ENCODE measurements around the gene EYA2.
A peak's percentile ranks its signal among the peaks of the same experiment; 100 is the strongest.

EYA2 gene

GRCh38 chr20:46933150-46933549 lies 38.5 kb downstream of the EYA2 start:
- no peak for DNase-seq

- no peak for DNase-seq
Measured at GRCh38 chr20:46934746-46935287, 40.2 kb downstream of the EYA2 start.

- no peak for DNase-seq
Measured at GRCh38 chr20:46935394-46936017, 40.9 kb downstream of the EYA2 start.

- DNase-seq = no peak
Measured at GRCh38 chr20:46936415-46937156, 41.9 kb downstream of the EYA2 start.

GRCh38 chr20:46937157-46937523 lies 42.5 kb downstream of the EYA2 start:
- no peak for DNase-seq

GRCh38 chr20:46937533-46938226 lies 43.0 kb downstream of the EYA2 start:
- DNase-seq = no peak

GRCh38 chr20:46938434-46938833 lies 43.8 kb downstream of the EYA2 start:
- no peak for DNase-seq

GRCh38 chr20:46939031-46939965 lies 44.7 kb downstream of the EYA2 start:
- no peak for DNase-seq

GRCh38 chr20:46940616-46941015 lies 46.0 kb downstream of the EYA2 start:
- DNase-seq = no peak

GRCh38 chr20:46941404-46941803 lies 46.8 kb downstream of the EYA2 start:
- DNase-seq = no peak

- DNase-seq = no peak
Measured at GRCh38 chr20:46943861-46944591, 49.4 kb downstream of the EYA2 start.

- DNase-seq = no peak
Measured at GRCh38 chr20:46945465-46945864, 50.8 kb downstream of the EYA2 start.

GRCh38 chr20:46946181-46946624 lies 51.6 kb downstream of the EYA2 start:
- DNase-seq = no peak

- DNase-seq = no peak
Measured at GRCh38 chr20:46946796-46947195, 52.2 kb downstream of the EYA2 start.

GRCh38 chr20:46948081-46948480 lies 53.4 kb downstream of the EYA2 start:
- no peak for DNase-seq

GRCh38 chr20:46951405-46951804 lies 56.8 kb downstream of the EYA2 start:
- DNase-seq = no peak

- DNase-seq = peak; percentile 75
Measured at GRCh38 chr20:46951840-46952497, 57.3 kb downstream of the EYA2 start.

GRCh38 chr20:46953596-46953995 lies 59.0 kb downstream of the EYA2 start:
- DNase-seq = no peak

- DNase-seq = peak; percentile 97
Measured at GRCh38 chr20:46954490-46955038, 59.9 kb downstream of the EYA2 start.

Data from fibroblast of skin of abdomen (primary cell).